ENCODE data around the gene HRH1.

HRH1 gene

DNA sequence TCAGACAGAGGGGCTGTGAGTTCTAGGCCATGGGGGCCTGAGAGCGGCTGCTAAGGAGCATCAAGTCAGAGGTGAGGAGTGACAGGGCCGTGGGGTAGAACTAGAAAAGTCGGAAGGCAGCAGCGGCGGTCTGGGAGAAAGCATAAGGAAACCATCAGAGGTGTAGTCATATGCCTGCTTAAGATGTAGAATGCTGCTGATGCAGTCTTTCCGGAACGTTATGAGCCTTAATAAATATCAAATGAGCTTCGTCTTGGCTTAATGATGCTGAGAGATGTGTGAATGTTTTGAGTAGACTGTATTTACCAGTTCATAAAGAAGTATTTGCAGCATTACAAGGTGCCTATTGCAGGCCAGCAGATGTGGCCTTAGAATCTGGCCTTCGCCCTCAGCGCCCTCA lies 133.1 kb downstream of the HRH1 start:
- no peak for DNase-seq

DNA sequence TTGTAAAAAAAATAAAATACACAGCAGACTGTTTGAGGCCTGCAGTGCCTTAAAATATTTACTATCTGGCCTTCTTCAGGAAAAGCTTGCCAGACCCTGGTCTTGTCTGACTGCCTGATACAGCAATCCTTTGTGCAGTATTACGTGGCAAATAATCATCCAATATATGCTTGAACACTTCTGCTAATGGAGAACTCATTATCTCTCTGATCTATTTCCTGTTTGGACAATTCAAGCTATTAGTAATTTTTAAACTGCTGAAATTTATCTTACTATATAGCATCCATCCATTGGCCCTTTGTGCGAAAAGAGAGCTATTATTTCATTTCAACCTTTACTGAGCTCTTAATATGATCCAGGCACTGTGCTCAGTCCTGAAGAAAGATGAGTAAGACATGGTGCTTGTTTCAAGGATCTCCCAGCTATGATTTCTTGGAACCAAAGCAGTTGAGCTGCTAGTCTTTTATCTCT lies 133.8 kb downstream of the HRH1 start:
- DNase-seq = no peak

DNA sequence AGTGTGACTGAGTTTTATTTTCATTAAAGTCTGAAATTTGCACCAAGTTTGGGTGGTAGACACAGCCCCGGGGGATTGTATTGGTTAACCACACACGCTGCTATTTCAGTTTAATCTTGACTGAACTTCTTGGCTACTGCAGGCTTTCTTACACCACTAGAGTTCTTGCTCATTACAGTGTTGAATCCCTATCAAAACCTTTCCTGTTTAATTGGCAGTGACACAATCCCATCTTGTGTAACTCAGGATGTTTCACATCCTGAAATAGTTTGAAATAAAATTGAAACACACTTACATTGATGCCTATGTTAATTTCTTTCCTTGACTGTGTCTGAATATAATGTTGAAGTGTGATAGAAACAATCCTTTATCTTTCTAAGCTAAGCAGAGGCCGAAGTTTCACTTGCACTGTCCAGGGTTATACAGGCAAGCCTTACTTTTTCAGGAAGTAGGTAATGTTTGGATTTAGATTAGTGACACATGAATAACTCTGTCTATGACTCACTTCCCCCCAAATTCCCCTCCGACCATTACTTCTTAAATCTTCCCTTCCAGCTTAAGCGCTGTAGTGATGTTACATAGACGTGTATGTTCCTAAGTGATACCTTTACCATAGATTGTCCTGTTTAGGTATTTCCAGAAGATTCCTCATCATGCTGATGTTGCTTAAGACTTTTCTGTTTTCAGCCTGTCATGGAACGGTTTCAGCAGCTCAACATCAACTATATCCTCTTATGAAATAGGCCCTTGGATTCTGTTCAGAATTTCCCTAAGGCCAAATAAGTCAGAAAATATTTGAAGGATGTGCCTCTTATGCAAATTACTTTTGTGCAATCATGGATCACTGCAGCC lies 134.7 kb downstream of the HRH1 start:
- no peak for DNase-seq

DNA sequence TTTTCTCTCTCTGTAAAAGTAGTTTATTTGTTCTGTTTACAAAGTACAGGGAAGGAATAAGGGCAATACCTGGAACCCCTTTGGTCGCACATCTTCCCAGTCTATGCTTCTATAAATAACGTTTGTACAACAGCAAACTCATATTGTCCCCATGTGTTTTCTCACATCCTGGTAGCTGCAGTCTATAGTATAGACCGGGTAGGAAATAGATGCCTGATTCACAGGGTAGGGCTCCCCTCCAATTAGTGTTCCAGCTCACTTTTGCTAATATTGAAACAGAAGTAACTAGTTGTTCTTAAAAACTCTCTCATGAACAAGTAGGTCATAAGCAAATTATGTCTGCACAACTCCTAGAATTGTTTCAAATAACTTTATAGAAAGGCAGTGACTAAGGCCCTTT lies 135.6 kb downstream of the HRH1 start:
- no peak for DNase-seq

DNA sequence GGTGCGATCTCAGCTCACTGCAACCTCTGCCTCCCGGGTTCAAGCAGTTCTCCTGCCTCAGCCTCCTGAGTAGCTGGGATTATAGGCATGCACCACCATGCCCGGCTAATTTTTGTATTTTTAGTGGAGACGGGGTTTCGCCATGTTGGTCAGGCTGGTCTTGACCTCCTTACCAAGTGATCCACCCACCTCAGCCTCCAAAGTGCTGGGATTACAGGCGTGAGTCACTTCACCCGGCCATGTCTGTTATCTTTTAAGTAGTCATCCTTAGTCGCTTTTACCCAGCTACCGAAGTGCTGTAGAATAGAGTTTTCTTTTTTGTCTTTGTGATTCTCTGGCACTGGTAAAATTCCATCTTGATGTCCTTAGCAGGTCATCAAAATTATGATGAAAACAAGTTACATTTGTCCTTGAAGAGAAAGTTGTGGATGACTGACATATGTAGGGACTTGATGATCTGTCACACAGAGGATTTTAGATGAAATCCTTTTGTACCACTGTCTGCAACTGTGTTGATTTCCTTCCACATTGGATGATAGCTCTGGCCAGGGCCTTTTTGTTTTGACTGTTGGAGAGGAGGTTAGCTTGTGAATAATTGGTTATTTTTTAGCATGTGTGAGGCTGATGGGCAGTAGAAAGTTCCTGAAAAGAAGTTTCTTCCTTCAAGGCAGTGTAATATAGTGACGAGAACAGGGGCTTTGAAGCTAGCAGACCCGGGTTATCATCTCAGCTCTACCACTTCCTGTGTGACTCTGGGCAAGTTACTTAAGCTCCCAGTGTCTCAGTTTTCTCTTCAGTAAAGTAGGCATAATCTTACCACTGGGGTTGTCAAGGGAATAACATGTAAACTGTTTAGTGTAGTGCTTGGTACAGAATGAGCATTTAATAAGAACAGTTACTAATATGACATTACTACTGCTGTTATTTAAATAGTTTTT lies 136.7 kb downstream of the HRH1 start:
- no peak for DNase-seq

DNA sequence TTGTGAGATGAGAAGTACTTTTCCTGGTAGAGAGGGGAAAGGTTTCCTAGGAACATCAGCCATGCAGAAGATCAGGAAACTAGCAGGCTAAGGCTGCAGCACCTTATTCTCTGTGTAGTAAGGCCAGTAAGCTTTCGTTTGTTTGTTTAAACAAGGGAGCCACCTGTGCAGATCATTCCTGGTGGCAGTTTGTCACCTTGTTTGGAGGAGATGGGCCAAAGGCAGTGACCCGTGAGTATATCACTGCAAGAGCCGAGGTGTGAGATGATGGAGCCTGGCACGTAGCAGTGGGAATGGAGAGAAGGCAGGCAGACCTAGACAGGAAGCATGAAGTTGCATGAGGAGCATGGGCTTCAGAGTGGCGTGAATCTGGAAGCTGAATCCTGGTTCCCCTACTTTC lies 137.5 kb downstream of the HRH1 start:
- no peak for DNase-seq

DNA sequence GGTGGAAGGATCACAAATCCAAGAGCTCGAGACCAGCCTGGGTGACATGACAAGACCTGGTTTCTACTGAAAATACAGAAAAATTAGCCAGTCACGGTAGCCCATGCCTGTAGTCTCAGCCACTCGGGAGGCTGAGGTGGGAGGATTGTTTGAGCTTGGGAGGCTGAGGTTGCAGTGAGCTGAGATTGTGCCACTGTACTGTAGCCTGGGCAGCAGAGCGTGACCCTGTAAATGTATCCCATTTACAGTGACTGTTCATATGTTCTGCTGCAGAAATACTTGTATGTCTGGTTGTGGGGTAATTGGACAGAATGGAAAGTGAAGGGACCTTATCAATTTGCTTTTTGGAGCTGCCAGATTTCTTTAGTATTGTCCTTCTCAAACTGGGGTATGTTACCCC lies 142.8 kb downstream of the HRH1 start:
- DNase-seq = no peak

DNA sequence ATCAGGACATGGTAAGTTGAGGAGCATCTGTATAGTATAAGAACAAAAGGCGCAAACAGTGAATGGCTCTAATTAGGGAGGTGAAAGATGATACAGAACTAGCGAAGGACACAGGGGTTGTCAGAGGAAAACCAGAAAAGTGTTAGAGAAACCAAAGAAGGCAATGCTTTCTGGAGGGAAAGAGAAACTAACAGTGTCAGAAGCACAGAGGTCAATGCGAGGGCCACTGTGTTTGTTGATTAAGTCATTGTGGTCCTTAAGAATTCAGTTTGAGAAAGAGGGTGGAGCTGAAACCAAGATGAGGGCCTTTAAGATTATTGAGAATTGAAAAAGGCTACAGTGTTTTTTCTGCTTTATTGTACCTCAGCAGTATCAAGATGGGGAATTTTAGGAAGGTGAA lies 146.7 kb downstream of the HRH1 start:
- DNase-seq = no peak

DNA sequence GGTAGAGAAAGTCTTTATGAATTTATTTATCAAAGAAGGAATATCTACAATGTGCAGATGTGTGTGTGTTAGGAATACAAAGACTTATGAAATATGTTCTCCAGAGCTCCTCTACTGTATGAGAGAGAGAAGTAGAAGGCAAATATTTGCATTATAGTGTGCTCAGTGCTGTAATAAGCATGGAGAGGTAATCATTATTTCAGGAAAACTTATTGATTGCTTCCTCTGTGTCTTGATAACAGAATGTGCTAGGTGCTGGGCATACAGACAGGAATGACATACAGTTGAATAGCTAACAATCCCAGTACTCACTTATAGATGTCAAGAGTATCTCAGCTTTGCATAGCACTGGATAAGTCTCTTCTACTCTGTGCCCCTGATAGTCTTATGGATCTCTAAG lies 148.2 kb downstream of the HRH1 start:
- no peak for DNase-seq

DNA sequence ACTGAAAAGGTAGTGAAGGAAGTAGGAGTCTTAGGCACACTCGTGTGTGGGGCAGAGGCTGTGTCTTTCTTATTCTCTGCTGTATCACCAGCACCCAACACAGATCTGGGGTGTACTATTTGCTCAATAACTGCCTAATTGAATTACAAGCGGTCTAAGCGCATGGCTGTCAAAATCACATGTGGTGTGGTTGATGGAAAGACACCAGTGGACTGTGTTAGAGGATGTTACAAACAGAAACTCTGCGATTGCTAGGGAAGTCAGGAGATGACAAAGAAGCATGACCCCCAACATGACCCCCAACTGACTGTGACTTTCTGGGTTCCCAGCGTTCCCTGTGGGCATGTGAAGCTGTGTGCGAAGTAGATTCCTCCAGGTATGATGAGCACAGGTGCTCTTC lies 149.9 kb downstream of the HRH1 start:
- DNase-seq = no peak

DNA sequence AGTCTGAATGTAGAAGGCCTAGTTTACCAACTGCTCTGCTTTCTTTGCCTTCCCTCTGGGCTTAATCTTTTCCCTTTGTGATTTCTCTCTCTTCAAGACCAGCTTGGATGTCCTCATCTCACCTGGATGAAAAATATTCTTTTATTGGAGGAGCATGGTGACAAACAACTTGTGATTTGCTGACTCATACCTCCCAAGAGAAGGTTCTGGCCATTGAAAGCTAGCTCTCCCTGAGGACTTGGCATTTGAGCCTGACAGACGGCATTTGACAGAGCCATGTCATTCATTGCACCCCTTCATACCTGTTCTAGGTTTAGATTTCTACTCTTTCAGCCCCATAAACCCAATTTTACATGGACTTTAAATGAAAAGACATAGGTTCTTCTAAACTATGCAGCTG lies 151.2 kb downstream of the HRH1 start:
- DNase-seq = no peak

DNA sequence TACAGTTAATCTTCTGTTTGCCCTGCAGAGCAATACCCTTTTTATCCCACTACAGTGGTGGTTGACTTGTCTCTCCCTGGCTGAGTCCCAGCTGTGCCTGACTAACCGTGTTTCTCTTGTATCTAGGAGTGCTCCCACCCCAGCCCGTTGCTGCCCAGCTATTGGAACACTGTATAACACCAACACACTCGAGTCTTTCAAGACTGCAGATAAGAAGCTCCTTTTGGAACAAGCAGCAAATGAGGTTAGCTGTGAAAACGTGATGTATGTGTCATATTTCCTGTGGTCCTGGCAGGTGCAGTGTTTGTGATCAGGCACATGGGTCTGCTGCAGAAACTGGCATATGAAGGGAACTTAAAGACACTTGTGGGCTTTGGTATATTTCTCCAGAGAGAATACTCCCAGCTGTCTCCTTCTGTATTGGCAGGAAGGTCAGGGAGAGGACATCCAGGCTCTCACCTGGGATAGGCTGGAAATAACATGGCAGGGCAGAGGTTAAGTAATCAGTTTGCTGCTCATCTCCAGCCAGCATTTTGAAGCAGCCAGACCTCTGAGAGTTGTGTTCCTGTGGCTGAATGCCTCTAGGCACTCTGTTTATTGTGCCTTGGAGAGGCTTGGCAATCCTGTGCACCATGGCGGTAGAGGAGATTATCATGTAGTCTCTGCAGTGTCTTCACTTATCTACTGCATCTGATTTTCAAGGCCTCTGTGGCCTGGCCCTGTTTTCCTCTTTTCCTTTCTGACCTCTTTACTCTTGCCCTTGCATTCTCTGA lies 152.7 kb downstream of the HRH1 start:
- DNase-seq = no peak

DNA sequence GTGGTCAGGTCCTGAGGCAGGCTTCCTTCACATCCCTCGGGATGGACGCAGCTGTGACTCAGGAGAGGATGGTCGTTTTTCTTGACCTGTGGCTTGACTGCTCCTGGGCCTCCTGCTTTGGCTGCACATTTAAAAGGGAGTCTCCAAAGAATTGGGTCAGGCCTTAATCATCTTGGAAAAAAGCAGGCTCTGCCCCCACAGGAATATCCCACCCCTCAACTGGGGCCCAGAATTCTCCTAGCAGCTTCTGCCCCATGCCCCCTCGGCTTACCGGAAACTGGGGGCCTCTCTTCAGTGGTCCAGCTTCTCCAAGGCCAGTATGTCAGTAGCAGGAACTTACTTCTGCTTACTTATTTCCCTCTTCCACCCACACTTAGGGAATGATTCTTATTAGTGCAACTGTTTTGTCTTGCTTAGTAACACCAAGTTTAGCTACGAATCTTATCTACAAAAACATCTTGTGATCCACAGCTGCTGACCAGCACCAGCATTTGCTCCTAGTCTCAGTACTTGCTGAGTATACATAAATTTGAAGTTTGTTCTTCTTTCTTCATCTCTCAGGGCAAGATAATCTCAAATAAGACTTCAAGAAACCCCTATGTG lies 153.6 kb downstream of the HRH1 start:
- DNase-seq = no peak

DNA sequence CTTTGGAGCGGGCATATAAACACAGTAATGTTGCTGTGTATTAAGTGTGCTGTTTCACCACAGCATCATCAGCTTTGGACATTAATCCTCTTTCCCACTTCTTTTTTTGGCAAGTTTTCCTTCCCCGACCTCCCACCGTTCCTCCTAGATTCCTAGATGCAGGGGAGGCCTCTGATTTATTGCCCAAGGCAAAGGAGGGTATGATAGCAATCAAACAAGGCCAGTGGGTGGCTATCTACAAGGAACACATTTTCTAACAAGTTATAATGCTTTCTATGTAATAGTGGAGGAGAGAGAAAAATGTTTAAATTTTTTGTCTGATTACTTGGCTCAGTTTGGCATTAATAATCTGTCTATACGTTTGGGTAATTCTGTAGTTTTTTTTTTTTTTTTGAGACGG lies 156.0 kb downstream of the HRH1 start:
- no peak for DNase-seq

DNA sequence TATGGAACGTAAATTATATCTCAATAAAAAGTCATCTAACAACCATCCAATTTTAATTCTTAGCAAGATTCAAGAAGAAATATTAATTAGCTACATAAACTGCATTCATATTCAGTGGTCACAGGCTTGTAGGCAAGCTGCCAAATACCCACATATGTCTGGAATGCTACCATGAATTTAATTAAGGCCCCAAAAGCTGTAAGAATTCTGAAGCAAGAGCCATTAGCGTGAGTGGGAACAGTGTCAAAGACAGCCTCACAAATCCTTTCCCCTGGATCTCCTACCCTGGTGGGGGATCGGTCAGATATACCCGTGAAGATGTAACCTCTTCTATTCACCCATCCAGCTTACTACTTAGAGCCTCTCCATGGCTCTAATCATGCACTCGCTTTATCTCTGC lies 157.9 kb downstream of the HRH1 start:
- DNase-seq = no peak

Data from DMS79 treated with DMSO at 0.1 percent for 48 hours (cell line).